Heart right ventricle (tissue), 16 donors: ENCODE data around the gene PELI2. TPM values are rescaled to one million over a fixed set of nuclear protein-coding genes. Genes with fewer than 3 reads are reported as not detected.
A peak's percentile ranks its signal among the peaks of the same experiment; 100 is the strongest.

ENCODE experiments used
- ATAC-seq, 8 donors: fragments of 200-7000 bp; cut with Tn5 transposase; one replicate each; pipeline ENCODE4 v1.9.1; 2020; ENCODE audit warnings: mild to moderate bottlenecking in 8 of 8, moderate library complexity in 8 of 8, moderate number of reproducible peaks in 1 of 8
- DNase-seq, 2 donors: peaks; one replicate each; pipeline ENCODE4 v3.0.0-alpha.2; 2020
- H3K27ac ChIP-seq, 10 donors: fragments of 200-600 bp; sonication (generic) in 2 of 10; one replicate each; pipeline versions ENCODE4 v1.5.0 to v1.8.0; 2020 to 2022; ENCODE audit warnings: mild to moderate bottlenecking in 3 of 10
- H3K27me3 ChIP-seq, 7 donors: fragments of 200-600 bp; one replicate each; pipeline ENCODE4 v1.8.0; 2021 to 2022; ENCODE audit warnings: mild to moderate bottlenecking in 2 of 7
- H3K36me3 ChIP-seq, 9 donors: fragments of 200-600 bp; sonication (generic) in 1 of 9; one replicate each; pipeline versions ENCODE4 v1.5.0 to v1.8.0; 2020 to 2022; ENCODE audit warnings: mild to moderate bottlenecking in 2 of 9
- H3K4me1 ChIP-seq, 9 donors: fragments of 200-600 bp; sonication (generic) in 1 of 9; one replicate each; pipeline versions ENCODE4 v1.5.0 to v1.8.0; 2020 to 2022; ENCODE audit warnings: mild to moderate bottlenecking in 4 of 9
- H3K4me3 ChIP-seq, 10 donors: fragments of 200-600 bp; sonication (generic) in 2 of 10; one replicate each; pipeline versions ENCODE4 v1.5.0 to v1.8.0; 2020 to 2022; ENCODE audit warnings: mild to moderate bottlenecking in 7 of 10, moderate library complexity in 2 of 10
- H3K9me3 ChIP-seq, 11 donors: fragments of 200-600 bp in 10 of 11; sonication (generic) in 2 of 11; one replicate each; pipeline versions ENCODE4 v1.5.0 to v1.8.0; 2013 to 2022; ENCODE audit warnings: mild to moderate bottlenecking in 2 of 11, control low read depth in 1 of 11, moderate library complexity in 1 of 11
- WGBS, 2 donors: extraction: QIAGEN DNeasy Blood & Tissue Kit; methylation state at CpG; one replicate each; pipeline ENCODE4 v1.1.7; 2013; ENCODE audit warnings: inconsistent platforms in 1 of 2; 5-methylcytosine and 5-hydroxymethylcytosine counted together
- intact Hi-C, 10 donors: fragments of 100-400 bp; cut with DNase I; formaldehyde crosslinking; loops; one replicate each; pipeline versions ENCODE4 v1.11.1 to v1.14.2; 2022
- polyA plus RNA-seq, 2 donors: library from polyadenylated mRNA; stranded (reverse); fragments of 200-250 nt; gene quantifications; one replicate each; pipeline ENCODE4 v1.2.3, GENCODE V29; 2013
- total RNA-seq, 10 donors: library from RNA; stranded (reverse); fragmentation: NEBNext Ultra II Directional in 3 of 10; extraction: Animal tissue kit (Norgen Biotek cat#: 25700) in 3 of 10; gene quantifications; one replicate each; pipeline versions ENCODE4 v1.2.1 to v1.2.4, GENCODE V29; 2021 to 2023
- TF ChIP-seq, protein P1 (sequence below), 9 donors: fragments of 200-600 bp; sonication (generic) in 2 of 9; IDR thresholded peaks; one replicate each; pipeline versions ENCODE4 v1.5.0 to v1.8.0; 2021 to 2022; ENCODE audit warnings: antibody characterized with exemption in 9 of 9, mild to moderate bottlenecking in 5 of 9, moderate library complexity in 1 of 9
- donor health status: Arrhythmogenic right ventricular cardiomyopathy.
- donor health status: ischemic (EF 13 %, LVEDD 7.1; RV severe dilation, severe dysfunction).
- donor health status: healthy with polysubstance abuse.
- donor health status: DM: no; HTN: yes; CAD: no.
- donor health status: DM: no; HTN: no; CAD: no.
- donor health status: ischemic (EF 25% LVEDD 6.9; RV normal size, moderate dysfunction).
- donor health status: ischemic (EF 25% LVEDD 5.7; RV mildly dilated, moderate dysfunction).
- donor health status: healthy.
- donor health status: DM: yes; HTN: yes; CAD: no.
- donor health status: Ischemic cardiomyopathy.
- donor health status: ischemic (EF 35%, LVEDD 5.7; RV mildly dilated, moderate dysfunction).
- donor health status: nonischemic (EF 11% LVEDD 7.7; RV severe dilation, severe dysfunction).
- donor health status: DM: yes; HTN: yes; CAD: no.
- donor health status: PGD.
- donor health status: ischemic (EF 29% LVEDD 5.4; RV normal size, mild dysfunction).
- donor health status: nonischemic (EF 23%, LVEDD 6.1; RV moderate dilation, normal function).

Gene PELI2
- total and polyA plus RNA-seq, 12 donors: 0.87 to 4.9 (median 2.0) TPM

DNA sequence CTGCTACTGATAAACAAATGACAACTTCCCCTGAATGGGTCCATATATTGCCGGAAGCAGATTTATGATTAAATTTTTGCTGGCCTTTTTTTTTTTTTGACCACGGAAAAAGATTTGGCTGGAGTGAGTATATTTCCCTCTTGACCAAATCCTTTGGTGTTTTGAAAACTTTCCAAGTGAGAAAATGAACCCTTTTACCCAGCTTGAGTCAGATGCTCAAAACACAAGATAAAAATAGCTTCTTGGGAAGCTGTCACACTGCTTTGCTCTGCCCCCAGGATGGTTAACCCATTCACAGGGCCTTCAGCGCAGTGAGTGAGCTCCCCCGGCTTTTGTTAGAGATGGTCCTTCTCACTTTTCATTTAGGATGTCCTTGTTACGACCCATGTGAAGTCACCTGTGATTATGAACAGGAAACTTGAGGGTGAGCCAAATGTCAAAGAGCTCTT, 224.3 kb downstream of the PELI2 start:
- H3K27ac ChIP-seq: peak overlapping the region in 5 of 10 donors; percentile 3 to 56 (median 45)
- TF ChIP-seq, protein P1, sequence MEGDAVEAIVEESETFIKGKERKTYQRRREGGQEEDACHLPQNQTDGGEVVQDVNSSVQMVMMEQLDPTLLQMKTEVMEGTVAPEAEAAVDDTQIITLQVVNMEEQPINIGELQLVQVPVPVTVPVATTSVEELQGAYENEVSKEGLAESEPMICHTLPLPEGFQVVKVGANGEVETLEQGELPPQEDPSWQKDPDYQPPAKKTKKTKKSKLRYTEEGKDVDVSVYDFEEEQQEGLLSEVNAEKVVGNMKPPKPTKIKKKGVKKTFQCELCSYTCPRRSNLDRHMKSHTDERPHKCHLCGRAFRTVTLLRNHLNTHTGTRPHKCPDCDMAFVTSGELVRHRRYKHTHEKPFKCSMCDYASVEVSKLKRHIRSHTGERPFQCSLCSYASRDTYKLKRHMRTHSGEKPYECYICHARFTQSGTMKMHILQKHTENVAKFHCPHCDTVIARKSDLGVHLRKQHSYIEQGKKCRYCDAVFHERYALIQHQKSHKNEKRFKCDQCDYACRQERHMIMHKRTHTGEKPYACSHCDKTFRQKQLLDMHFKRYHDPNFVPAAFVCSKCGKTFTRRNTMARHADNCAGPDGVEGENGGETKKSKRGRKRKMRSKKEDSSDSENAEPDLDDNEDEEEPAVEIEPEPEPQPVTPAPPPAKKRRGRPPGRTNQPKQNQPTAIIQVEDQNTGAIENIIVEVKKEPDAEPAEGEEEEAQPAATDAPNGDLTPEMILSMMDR (IDR thresholded peaks at IDR 0.05): no peak
- ATAC-seq (peak; percentile 36 to 75 (median 59)), DNase-seq (no peak)
- intact Hi-C loops: loop anchor here in 8 of 10 donors (5.0 to 10.0 kb wide), 9 partner anchors 132 to 638 kb away; partner anchors contain the start of gene PELI2 (in 3 of the 8)
- H3K4me1 ChIP-seq: peaks cover 0 to 41% (median 30%) of the 10 kb centered on the region in 9 donors
- H3K36me3 ChIP-seq: no peaks in the 10 kb centered on the region
- 17 to 23% methylated on average over 5 of the region's 5 CpGs for WGBS, 2 donors
- H3K4me3 ChIP-seq: no peak overlapping the region
- no peaks in the 10 kb centered on the region for H3K27me3 ChIP-seq
- H3K9me3 ChIP-seq: no peaks in the 10 kb centered on the region

DNA sequence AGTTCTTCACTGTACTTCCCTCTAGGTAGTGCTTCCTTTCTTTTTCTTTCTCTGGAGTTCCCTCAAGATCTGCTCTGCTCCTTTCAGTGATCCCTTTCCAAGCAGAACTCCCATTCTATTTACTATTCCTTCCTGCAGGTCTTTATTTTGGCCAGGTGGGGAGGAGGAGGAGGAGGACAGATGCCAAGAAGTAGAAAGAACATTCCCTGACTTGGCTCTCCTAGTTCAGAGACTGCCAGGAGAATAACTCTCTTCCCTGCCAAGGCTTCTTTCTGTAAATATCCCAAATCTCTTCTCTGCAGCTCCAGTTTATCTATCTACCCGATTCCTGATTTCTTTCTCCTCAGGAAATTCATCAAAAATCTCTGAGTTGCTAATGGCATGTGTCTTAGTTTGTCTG, 231.7 kb downstream of the PELI2 start:
- no peak overlapping the region for H3K4me3 ChIP-seq
- TF ChIP-seq, protein P1 (IDR thresholded peaks at IDR 0.05): no peak
- no peaks in the 10 kb centered on the region for H3K27me3 ChIP-seq
- intact Hi-C loops: loop anchor here in 4 of 10 donors (10.0 kb wide), 5 partner anchors 125 to 645 kb away; partner anchors contain the start of gene PELI2 (in 1 of the 4)
- 52 to 64% methylated on average over 1 of the region's 1 CpG for WGBS, 2 donors
- H3K27ac ChIP-seq: no peak overlapping the region
- ATAC-seq (no peak), DNase-seq (no peak)
- H3K4me1 ChIP-seq: no peaks in the 10 kb centered on the region
- peaks cover 0 to 22% (median 5%) of the 10 kb centered on the region in 11 donors for H3K9me3 ChIP-seq
- H3K36me3 ChIP-seq: no peaks in the 10 kb centered on the region
